HepG2 (cell line): ENCODE measurements around the gene OTOP2. TPM values are rescaled to one million over a fixed set of nuclear protein-coding genes. Genes with fewer than 3 reads are reported as not detected.

Experiments used
- ATAC-seq: fragments of 200-7000 bp; cut with Tn5 transposase; 3 replicates; pipeline ENCODE4 v1.9.1; 2020; ENCODE audit warnings: mild to moderate bottlenecking, moderate library complexity
- BruUV-seq: library from RNA; stranded (reverse); fragments of 400-500 nt; replicated peaks from 2 replicates; lab custom pipeline; 2021; lab: Mats Ljungman, UMichigan
- CTCF ChIA-PET: fragments of 300-600 bp; formaldehyde crosslinking; extraction: SDS; loops from one replicate; lab custom pipeline; 2021; ENCODE audit warnings: low total read pairs, inconsistent platforms, low intra/inter-chr PET ratio; lab: Yijun Ruan, JAX
- POLR2A ChIA-PET: fragments of 350-600 bp; sonication (Branson Sonifier 250); formaldehyde crosslinking; loops from one replicate; lab custom pipeline; 2020; ENCODE audit warnings: antibody characterized with exemption, inconsistent platforms; lab: Yijun Ruan, JAX
- DNase-seq: peaks from one replicate; pipeline ENCODE4 v3.0.0-alpha.2; 2015; ENCODE audit warnings: low spot score
- FAIRE-seq: peaks from 3 replicates; lab custom pipeline; 2011; peaks lifted over from hg19 to GRCh38; lab: Jason Lieb, UNC
- H2AFZ ChIP-seq: one replicate; pipeline ENCODE4 v1.6.1; 2011; ENCODE audit warnings: low read length, inconsistent platforms
- H3K27ac ChIP-seq: fragments of 300-600 bp; 3 replicates; pipeline ENCODE4 v1.8.0; 2011; ENCODE audit warnings: mixed run types, mild to moderate bottlenecking, mixed read lengths, low read length, inconsistent platforms; ENCODE audit not compliant: insufficient read depth; ENCODE audit errors: extremely low read length
- H3K27me3 ChIP-seq, 2 experiments: fragments of 200-600 bp in 1 of 2; 2 replicates in 1 of 2; 3 replicates in 1 of 2; pipeline versions ENCODE4 v1.6.0 to v1.8.0; 2011; ENCODE audit warnings: low read length in 2 of 2, mild to moderate bottlenecking in 2 of 2, moderate library complexity in 2 of 2, inconsistent platforms in 1 of 2; ENCODE audit not compliant: insufficient read depth in 2 of 2, control insufficient read depth in 1 of 2
- H3K36me3 ChIP-seq, 2 experiments: fragments of 200-600 bp in 1 of 2; replicated peaks in 1 of 2; 2 replicates in 1 of 2; 3 replicates in 1 of 2; pipeline versions ENCODE4 v1.5.1 to v1.8.0; 2011; ENCODE audit warnings: low read length in 2 of 2, inconsistent platforms in 1 of 2; ENCODE audit not compliant: insufficient read depth in 2 of 2, control insufficient read depth in 1 of 2
- H3K4me1 ChIP-seq: 2 replicates; pipeline ENCODE4 v1.5.1; 2012; ENCODE audit warnings: low read length, inconsistent platforms; ENCODE audit not compliant: insufficient read depth
- H3K4me2 ChIP-seq: 2 replicates; pipeline ENCODE4 v1.6.0; 2011; ENCODE audit warnings: low read depth, low read length, inconsistent platforms
- H3K4me3 ChIP-seq, 3 experiments: fragments of 200-600 bp in 1 of 3; sonication (generic), shearing (Covaris generic) in 1 of 3; replicated peaks in 1 of 3; 2 replicates each; pipeline ENCODE4 v1.5.1; 2011 to 2016; ENCODE audit warnings: low read length in 3 of 3, inconsistent platforms in 2 of 3, low read depth in 2 of 3, mild to moderate bottlenecking in 2 of 3, control low read depth in 1 of 3, mixed read lengths in 1 of 3; ENCODE audit not compliant: insufficient read depth in 1 of 3
- H3K79me2 ChIP-seq: one replicate; pipeline ENCODE4 v1.6.1; 2011; ENCODE audit warnings: low read length, inconsistent platforms; ENCODE audit not compliant: insufficient read depth
- H3K9ac ChIP-seq: 2 replicates; pipeline ENCODE4 v1.6.0; 2011; ENCODE audit warnings: mild to moderate bottlenecking, low read depth, low read length, inconsistent platforms; ENCODE audit not compliant: insufficient read depth
- H3K9me3 ChIP-seq: 2 replicates; pipeline ENCODE4 v1.5.1; 2012; ENCODE audit warnings: mild to moderate bottlenecking, low read length
- H4K20me1 ChIP-seq: 2 replicates; pipeline ENCODE4 v1.6.0; 2011; ENCODE audit warnings: inconsistent platforms, mild to moderate bottlenecking, low read length, moderate library complexity; ENCODE audit not compliant: insufficient read depth
- EED ChIP-seq: sonication (generic); formaldehyde crosslinking; IDR thresholded peaks from 2 replicates; pipeline ENCODE4 v1.5.0; 2020; ENCODE audit warnings: mild to moderate bottlenecking, missing genetic modification reagents
- ETV6 ChIP-seq: sonication (generic); formaldehyde crosslinking; conservative IDR thresholded peaks from 2 replicates; pipeline ENCODE4 v1.4.0; 2020; ENCODE audit warnings: missing genetic modification reagents
- GFI1 ChIP-seq: sonication (generic); formaldehyde crosslinking; IDR thresholded peaks from 2 replicates; pipeline ENCODE4 v1.5.0; 2020; ENCODE audit warnings: missing genetic modification reagents, mild to moderate bottlenecking, borderline replicate concordance
- ISX ChIP-seq: sonication (generic); formaldehyde crosslinking; conservative IDR thresholded peaks from 2 replicates; pipeline ENCODE4 v1.5.0; 2020; ENCODE audit warnings: missing genetic modification reagents
- KLF11 ChIP-seq: IDR thresholded peaks from 2 replicates; pipeline ENCODE4 v1.6.1; 2016; ENCODE audit warnings: missing compliant biosample characterization
- REL ChIP-seq: sonication (generic); formaldehyde crosslinking; conservative IDR thresholded peaks from 2 replicates; pipeline ENCODE4 v1.8.0; 2022; ENCODE audit warnings: mild to moderate bottlenecking, missing genetic modification reagents, moderate library complexity
- SIN3B ChIP-seq: fragments of 150-350 bp; IDR thresholded peaks from 2 replicates; pipeline ENCODE4 v1.6.1; 2014; ENCODE audit warnings: low read length
- SOX6 ChIP-seq, 2 experiments: fragments of 450-650 bp in 1 of 2; sonication (generic) in 1 of 2; formaldehyde crosslinking in 1 of 2; IDR thresholded peaks; 2 replicates each; pipeline versions ENCODE4 v1.4.0 to v1.6.1; 2017 to 2020; ENCODE audit warnings: antibody characterized with exemption in 1 of 2, mild to moderate bottlenecking in 1 of 2, missing genetic modification reagents in 1 of 2
- TEAD3 ChIP-seq: optimal IDR thresholded peaks from 2 replicates; pipeline ENCODE3; 2016; ENCODE audit warnings: borderline replicate concordance
- ZNF205 ChIP-seq: IDR thresholded peaks from 2 replicates; pipeline ENCODE4 v1.6.1; 2018; ENCODE audit warnings: missing biosample characterization, missing genetic modification reagents
- ZSCAN21 ChIP-seq: sonication (generic); formaldehyde crosslinking; IDR thresholded peaks from 2 replicates; pipeline ENCODE4 v1.8.0; 2022; ENCODE audit warnings: mild to moderate bottlenecking, missing genetic modification reagents, moderate library complexity, borderline replicate concordance
- WGBS: methylation state at CpG from one replicate; pipeline ENCODE4 v1.1.6; 2017; ENCODE audit warnings: low lambda C conversion rate; 5-methylcytosine and 5-hydroxymethylcytosine counted together
- in situ Hi-C: cut with HindIII; loops from 2 replicates; pipeline ENCODE4 v1.10.0; 2017; ENCODE audit warnings: low pct_unique_long_range_greater_than_20kb; ENCODE audit not compliant: extremely low pct_ligation_motif_present
- intact Hi-C: fragments of 100-400 bp; cut with micrococcal nuclease; formaldehyde crosslinking; loops from one replicate; pipeline ENCODE4 v1.10.0; 2022; ENCODE audit not compliant: unreplicated experiment
- polyA plus RNA-seq, 8 experiments: library from polyadenylated mRNA; depleted of rRNA in 3 of 8; stranded (reverse) in 7 of 8; unstranded in 1 of 8; fragments of >200 nt; fragmentation: Illumina TruSeq in 4 of 8; extraction: Trizol in 4 of 8; gene quantifications; 2 replicates each; pipeline versions ENCODE4 v1.2.1 to v1.2.3, GENCODE V29; 2011 to 2016; ENCODE audit warnings: low read depth in 4 of 8, missing spikeins in 1 of 8, mixed read lengths in 1 of 8; ENCODE audit not compliant: insufficient read depth in 1 of 8
- total RNA-seq, 5 experiments: library from RNA; depleted of rRNA; stranded (reverse); fragments of >200 nt; fragmentation: Illumina TruSeq; extraction: Trizol; gene quantifications; 2 replicates each; pipeline ENCODE4 v1.2.3, GENCODE V29; 2016; ENCODE audit warnings: low read depth in 1 of 5
- TF ChIP-seq, protein P1 (sequence below): sonication (generic); formaldehyde crosslinking; IDR thresholded peaks from 2 replicates; pipeline ENCODE4 v1.4.0; 2020; ENCODE audit warnings: missing genetic modification reagents, mild to moderate bottlenecking, borderline replicate concordance
- TF ChIP-seq, protein P2 (sequence below): sonication (generic); formaldehyde crosslinking; IDR thresholded peaks from 2 replicates; pipeline ENCODE4 v1.5.0; 2020; ENCODE audit warnings: missing genetic modification reagents, mild to moderate bottlenecking, borderline replicate concordance
- TF ChIP-seq, protein P3 (sequence below): sonication (generic); formaldehyde crosslinking; IDR thresholded peaks from 2 replicates; pipeline ENCODE4 v1.8.1; 2023; ENCODE audit warnings: mild to moderate bottlenecking, moderate library complexity, missing genetic modification reagents
- TF ChIP-seq, protein P4 (sequence below): sonication (generic); formaldehyde crosslinking; IDR thresholded peaks from 2 replicates; pipeline ENCODE4 v1.5.1; 2020; ENCODE audit warnings: missing genetic modification reagents, mild to moderate bottlenecking, borderline replicate concordance
- TF ChIP-seq, protein P5 (sequence below): sonication (generic); formaldehyde crosslinking; IDR thresholded peaks from 2 replicates; pipeline ENCODE4 v1.4.0; 2020; ENCODE audit warnings: missing genetic modification reagents

Gene OTOP2
- total and polyA plus RNA-seq, 2 of the 13 experiments (the other 11 are each of a cell fraction or from before 2014, with no cell fraction given): not detected

DNA sequence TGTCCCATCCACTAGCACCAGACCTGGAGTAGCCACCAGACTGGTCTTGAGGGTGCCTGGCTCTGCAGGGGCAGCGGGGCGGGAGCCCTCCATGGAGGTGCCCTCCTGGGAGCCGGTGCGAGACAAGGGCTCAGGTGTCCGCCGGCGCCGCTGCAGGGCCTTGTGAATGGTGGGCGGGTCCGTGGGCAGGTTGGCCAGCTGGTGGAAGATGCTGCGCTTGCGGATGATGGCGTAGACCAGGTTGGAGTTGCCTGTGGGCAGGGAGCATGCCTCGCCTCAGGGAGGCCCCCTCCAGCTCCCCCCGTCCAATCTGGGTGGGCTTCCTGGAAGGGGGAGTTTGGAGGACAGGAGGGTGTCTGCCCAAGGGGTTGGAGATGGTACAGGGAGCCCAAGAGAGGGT is 30.0 kb downstream of the OTOP2 start:
- H3K27ac ChIP-seq: no peak overlapping the region
- no peak overlapping the region for H3K4me3 ChIP-seq
- WGBS: 55% methylated on average over 15 of the region's 15 CpGs
- no peak overlapping the region for H3K4me2 ChIP-seq
- H2AFZ ChIP-seq: no peak overlapping the region
- intact Hi-C loops: no loop called here
- CTCF ChIA-PET: no interaction called here
- peaks cover 7 to 37% of the 10 kb centered on the region in 2 experiments; a peak in 4 of 5 replicates for H3K27me3 ChIP-seq
- POLR2A ChIA-PET: interaction anchor here (1.4 kb wide), 1 partner anchor 81 kb away, joined by 3 read pairs; the partner anchor contains the start of gene FDXR
- DNase-seq: no peak
- no peaks in the 10 kb centered on the region for H4K20me1 ChIP-seq
- peaks cover 10% of the 10 kb centered on the region for H3K4me1 ChIP-seq
- no peak for ATAC-seq
- H3K9ac ChIP-seq: no peak overlapping the region
- no TSS peak for BruUV-seq
- H3K79me2 ChIP-seq: no peaks in the 10 kb centered on the region
- H3K9me3 ChIP-seq: no peaks in the 10 kb centered on the region
- FAIRE-seq: no peak
- no peaks in the 10 kb centered on the region for H3K36me3 ChIP-seq
- in situ Hi-C loops: loop anchor here (5.0 kb wide), 1 partner anchor 152 kb away; no protein-coding TSS in a partner anchor
- no peak for TF ChIP-seq ETV6 (CRISPR knock-in tag)
- TF ChIP-seq ZSCAN21 (CRISPR knock-in tag): no peak
- TF ChIP-seq, protein P1, sequence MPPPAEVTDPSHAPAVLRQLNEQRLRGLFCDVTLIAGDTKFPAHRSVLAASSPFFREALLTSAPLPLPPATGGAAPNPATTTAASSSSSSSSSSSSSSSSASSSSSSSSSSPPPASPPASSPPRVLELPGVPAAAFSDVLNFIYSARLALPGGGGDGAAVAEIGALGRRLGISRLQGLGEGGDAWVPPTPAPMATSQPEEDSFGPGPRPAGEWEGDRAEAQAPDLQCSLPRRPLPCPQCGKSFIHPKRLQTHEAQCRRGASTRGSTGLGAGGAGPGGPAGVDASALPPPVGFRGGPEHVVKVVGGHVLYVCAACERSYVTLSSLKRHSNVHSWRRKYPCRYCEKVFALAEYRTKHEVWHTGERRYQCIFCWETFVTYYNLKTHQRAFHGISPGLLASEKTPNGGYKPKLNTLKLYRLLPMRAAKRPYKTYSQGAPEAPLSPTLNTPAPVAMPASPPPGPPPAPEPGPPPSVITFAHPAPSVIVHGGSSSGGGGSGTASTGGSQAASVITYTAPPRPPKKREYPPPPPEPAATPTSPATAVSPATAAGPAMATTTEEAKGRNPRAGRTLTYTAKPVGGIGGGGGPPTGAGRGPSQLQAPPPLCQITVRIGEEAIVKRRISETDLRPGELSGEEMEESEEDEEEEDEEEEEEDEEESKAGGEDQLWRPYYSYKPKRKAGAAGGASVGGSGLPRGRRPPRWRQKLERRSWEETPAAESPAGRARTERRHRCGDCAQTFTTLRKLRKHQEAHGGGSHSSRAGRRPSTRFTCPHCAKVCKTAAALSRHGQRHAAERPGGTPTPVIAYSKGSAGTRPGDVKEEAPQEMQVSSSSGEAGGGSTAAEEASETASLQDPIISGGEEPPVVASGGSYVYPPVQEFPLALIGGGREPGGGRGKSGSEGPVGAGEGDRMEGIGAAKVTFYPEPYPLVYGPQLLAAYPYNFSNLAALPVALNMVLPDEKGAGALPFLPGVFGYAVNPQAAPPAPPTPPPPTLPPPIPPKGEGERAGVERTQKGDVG (CRISPR knock-in tag): no peak
- no peak for TF ChIP-seq SIN3B
- no peak for TF ChIP-seq TEAD3 (CRISPR knock-in tag)
- no peak for TF ChIP-seq ISX (CRISPR knock-in tag)
- TF ChIP-seq, protein P2, sequence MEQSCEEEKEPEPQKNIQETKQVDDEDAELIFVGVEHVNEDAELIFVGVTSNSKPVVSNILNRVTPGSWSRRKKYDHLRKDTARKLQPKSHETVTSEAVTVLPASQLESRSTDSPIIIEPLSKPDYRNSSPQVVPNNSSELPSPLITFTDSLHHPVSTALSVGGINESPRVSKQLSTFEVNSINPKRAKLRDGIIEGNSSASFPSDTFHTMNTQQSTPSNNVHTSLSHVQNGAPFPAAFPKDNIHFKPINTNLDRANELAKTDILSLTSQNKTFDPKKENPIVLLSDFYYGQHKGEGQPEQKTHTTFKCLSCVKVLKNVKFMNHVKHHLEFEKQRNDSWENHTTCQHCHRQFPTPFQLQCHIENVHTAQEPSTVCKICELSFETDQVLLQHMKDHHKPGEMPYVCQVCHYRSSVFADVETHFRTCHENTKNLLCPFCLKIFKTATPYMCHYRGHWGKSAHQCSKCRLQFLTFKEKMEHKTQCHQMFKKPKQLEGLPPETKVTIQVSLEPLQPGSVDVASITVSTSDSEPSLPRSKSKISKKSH (CRISPR knock-in tag): no peak
- TF ChIP-seq GFI1 (CRISPR knock-in tag): no peak
- no peak for TF ChIP-seq KLF11 (CRISPR knock-in tag)
- TF ChIP-seq, protein P3, sequence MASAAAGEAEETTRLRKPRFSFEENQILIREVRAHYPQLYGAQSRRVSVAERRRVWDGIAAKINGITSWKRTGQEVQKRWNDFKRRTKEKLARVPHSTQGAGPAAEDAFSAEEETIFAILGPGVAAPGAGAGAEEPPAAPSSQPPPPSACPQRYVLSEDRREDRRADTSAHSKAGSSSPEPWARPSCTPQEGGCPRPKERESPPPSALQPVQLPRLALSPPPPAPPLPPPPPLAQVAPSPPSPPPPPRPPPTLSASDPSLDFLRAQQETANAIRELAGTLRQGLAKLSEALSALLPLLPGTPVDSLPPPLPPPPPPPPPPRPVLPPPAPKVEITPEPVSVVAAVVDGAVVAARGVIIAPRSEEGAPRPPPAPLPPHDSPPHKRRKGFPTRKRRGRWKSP (CRISPR knock-in tag): no peak
- no peak for TF ChIP-seq REL (CRISPR knock-in tag)
- TF ChIP-seq, protein P4, sequence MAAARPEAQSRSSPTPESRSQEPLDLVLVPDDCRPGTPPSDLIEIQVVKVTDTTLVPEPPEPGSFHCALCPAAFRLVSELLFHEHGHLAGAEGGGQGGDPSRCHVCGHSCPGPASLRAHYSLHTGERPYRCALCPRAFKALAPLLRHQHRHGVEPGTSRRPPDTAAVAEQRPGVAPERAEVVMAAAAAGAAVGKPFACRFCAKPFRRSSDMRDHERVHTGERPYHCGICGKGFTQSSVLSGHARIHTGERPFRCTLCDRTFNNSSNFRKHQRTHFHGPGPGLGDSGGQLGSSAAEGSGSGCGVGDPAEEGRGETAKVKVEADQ (CRISPR knock-in tag): no peak
- TF ChIP-seq EED: no peak
- TF ChIP-seq ZNF205 (CRISPR knock-in tag): no peak
- TF ChIP-seq, protein P5, sequence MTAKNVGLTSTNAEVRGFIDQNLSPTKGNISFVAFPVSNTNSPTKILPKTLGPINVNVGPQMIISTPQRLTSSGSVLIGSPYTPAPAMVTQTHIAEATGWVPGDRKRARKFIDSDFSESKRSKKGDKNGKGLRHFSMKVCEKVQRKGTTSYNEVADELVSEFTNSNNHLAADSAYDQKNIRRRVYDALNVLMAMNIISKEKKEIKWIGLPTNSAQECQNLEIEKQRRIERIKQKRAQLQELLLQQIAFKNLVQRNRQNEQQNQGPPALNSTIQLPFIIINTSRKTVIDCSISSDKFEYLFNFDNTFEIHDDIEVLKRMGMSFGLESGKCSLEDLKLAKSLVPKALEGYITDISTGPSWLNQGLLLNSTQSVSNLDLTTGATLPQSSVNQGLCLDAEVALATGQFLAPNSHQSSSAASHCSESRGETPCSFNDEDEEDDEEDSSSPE (CRISPR knock-in tag): no peak
- TF ChIP-seq SOX6 (IDR thresholded peaks at IDR 0.05): no peak
- TF ChIP-seq SOX6 (CRISPR knock-in tag; IDR thresholded peaks at IDR 0.05): no peak
